CD4-positive, alpha-beta T cell treated with Interleukin-4 for 4 hours (primary cell): ENCODE results near the gene TKFC.

Experiments
- DNase-seq: peaks from one replicate; pipeline ENCODE4 v3.0.0-alpha.2; 2020

The TKFC gene

GRCh38 chr11:61332797-61333549 is at the start of gene TKFC, which contains the start of gene DDB1:
TSS of gene TKFC (plus strand) at chr11:61333228. CDS start at chr11:61334729, 1,501 bp downstream.
TSS of gene DDB1 (minus strand) at chr11:61333105. CDS start at chr11:61332968, 137 bp downstream.
- peak; percentile 94 for DNase-seq

- DNase-seq = no peak
These were observed 49.4 kb upstream of the TKFC start for GRCh38 chr11:61283613-61284012.

- no peak for DNase-seq
These were observed 45.6 kb upstream of the TKFC start for GRCh38 chr11:61287338-61287977.

- DNase-seq = no peak
These were observed 41.9 kb upstream of the TKFC start for GRCh38 chr11:61290905-61291690.

GRCh38 chr11:61292356-61292755 is 40.7 kb upstream of the TKFC start:
- DNase-seq = no peak

GRCh38 chr11:61293867-61294716 is 38.9 kb upstream of the TKFC start:
- no peak for DNase-seq

GRCh38 chr11:61294717-61295595 is 38.1 kb upstream of the TKFC start, which contains the start of gene VWCE:
TSS of gene VWCE (minus strand) at chr11:61295316. CDS start at chr11:61295037, 279 bp downstream.
- DNase-seq = peak; percentile 36

GRCh38 chr11:61295596-61295926 is 37.5 kb upstream of the TKFC start:
- no peak for DNase-seq

- DNase-seq = no peak
These were observed 35.7 kb upstream of the TKFC start for GRCh38 chr11:61297341-61297740.

- no peak for DNase-seq
These were observed 35.3 kb upstream of the TKFC start for GRCh38 chr11:61297746-61298145.

GRCh38 chr11:61298663-61299244 is 34.3 kb upstream of the TKFC start:
- DNase-seq = no peak

GRCh38 chr11:61302550-61302949 is 30.5 kb upstream of the TKFC start:
- no peak for DNase-seq

- no peak for DNase-seq
These were observed 29.3 kb upstream of the TKFC start for GRCh38 chr11:61303725-61304124.

GRCh38 chr11:61305417-61305816 is 27.6 kb upstream of the TKFC start:
- no peak for DNase-seq

- no peak for DNase-seq
These were observed 26.8 kb upstream of the TKFC start for GRCh38 chr11:61306221-61306620.

GRCh38 chr11:61307354-61307753 is 25.7 kb upstream of the TKFC start:
- no peak for DNase-seq

- DNase-seq = no peak
These were observed 23.9 kb upstream of the TKFC start for GRCh38 chr11:61309141-61309540.

GRCh38 chr11:61309739-61310138 is 23.3 kb upstream of the TKFC start:
- DNase-seq = no peak

GRCh38 chr11:61310749-61311148 is 22.3 kb upstream of the TKFC start:
- DNase-seq = no peak

GRCh38 chr11:61315260-61315659 is 17.8 kb upstream of the TKFC start:
- no peak for DNase-seq
